GM18519 (cell line): ENCODE results near the gene SLC6A3.
"Not testable (repeated sequence)": the region's sequence is repeated elsewhere in the genome, so short reads cannot be mapped to it uniquely, and the experiment has no call there.

Source experiments
- ATAC-seq: cut with Tn5 transposase; IDR thresholded peaks from one replicate; pipeline ENCODE4 v1.9.1; 2021; ENCODE audit warnings: mild to moderate bottlenecking, moderate library complexity; ENCODE audit not compliant: unreplicated experiment, low FRiP score

Gene SLC6A3

DNA sequence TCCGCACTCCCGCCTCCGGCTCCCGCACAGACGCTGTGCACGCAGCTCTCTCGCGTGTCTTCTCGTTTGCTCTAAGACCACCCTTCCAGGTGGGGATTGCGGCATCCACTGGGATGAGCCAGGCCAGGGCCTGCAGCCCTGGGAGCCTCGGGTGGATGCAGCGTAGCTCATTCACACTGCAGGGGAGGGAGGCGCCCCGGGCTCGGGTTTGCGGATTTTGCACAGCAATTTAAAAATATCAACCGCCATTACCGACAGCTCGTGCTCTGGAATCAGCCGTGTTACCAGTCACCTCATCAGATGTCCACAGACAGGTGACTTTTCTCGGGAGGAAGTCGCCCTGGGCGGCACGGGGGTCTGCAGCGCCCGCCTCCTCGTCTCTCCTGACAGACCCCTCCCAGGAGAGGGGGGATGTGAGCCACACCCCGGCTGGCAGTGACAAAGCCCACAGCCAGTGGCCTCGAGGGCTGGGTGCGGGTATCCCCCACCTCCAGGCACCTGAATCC, 20.8 kb upstream of the SLC6A3 start:
- no peak for ATAC-seq

GRCh38 chr5:1465117-1465516, 19.9 kb upstream of the SLC6A3 start:
- no peak for ATAC-seq

DNA sequence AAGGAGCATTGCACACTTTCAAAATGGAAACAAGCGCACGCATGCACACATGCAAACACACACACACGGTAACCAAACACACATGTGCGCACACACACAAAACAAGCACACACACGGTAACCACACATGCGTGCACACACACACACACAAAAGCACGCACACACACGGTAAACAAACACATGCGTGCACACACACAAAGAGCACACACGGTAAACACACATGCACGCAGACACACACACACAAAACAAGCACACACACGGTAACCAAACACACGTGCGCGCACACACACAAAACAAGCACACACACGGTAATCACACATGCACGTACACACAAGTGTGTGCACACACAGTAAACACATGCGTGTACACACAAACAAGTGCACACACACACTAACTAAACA, 19.3 kb upstream of the SLC6A3 start:
- ATAC-seq = no peak

DNA sequence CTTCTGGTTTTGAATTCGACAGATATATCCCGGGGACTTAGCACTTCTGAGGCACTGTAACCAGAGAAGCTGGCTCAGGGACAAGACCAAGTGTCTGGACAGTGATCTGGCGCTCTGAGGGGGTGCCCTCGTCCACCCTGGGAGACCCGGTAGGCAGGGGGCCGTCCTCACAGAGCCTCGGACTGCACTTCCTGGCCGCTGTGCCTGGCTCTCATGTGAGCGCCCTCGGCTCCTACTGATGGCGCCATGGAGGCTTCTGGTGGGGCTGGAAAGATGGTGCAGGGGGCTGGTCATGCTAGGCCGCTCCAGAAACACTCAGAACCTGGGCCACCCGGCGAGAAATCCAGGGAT, 18.8 kb upstream of the SLC6A3 start:
- ATAC-seq = no peak

- no peak for ATAC-seq
Measured at GRCh38 chr5:1463326-1464095, 18.3 kb upstream of the SLC6A3 start.

DNA sequence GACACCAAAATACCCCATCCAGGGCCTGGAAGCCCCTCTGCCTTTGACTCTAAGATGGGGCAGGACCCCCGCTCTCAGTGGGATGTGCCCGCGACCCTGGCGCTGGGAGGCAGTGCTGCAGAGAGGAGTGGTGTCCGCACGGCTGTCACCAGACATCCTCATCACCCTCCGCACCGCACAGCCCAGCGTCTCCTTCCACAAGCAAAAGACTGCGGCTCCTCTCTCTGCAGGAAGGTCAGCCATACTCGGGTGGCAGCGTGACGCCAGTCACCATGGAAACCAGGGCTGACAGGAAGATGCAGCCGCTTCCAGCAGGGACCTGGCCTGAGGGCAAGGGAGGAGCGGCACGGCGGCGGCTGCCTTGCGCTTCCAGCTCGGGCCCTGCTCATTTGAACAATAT, 17.1 kb upstream of the SLC6A3 start:
- no peak for ATAC-seq

GRCh38 chr5:1461396-1461795, 16.2 kb upstream of the SLC6A3 start:
- ATAC-seq = no peak

DNA sequence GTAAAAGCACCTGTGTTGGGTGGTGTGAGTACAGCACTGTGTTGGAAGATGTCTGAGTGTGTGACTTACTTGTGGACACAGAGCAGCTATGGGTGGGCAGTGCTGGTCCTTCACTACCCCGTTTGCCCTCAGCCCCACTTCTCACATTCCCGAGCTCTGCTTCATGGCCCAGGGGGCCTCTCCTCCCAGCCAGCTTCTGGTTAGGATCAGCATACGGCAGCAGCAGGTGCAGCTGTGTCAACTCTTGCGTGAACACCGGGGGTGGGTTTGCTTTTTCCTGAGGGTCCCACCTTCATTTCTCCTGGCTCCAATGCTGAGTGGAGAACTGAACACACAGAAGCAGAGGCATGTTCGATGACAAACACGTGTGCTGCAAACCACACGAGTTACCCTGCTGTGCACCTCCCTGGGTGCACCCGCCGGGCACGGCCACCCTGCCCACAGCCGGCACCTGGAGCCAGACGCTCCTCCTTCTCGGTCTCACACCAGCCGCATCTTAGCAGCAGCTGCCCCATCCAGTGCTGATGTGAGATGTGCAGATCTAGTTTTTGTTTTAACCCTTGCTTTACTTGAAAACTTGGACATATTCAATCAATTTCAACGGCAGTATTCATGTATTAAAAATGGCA, 14.9 kb upstream of the SLC6A3 start:
- no peak for ATAC-seq

DNA sequence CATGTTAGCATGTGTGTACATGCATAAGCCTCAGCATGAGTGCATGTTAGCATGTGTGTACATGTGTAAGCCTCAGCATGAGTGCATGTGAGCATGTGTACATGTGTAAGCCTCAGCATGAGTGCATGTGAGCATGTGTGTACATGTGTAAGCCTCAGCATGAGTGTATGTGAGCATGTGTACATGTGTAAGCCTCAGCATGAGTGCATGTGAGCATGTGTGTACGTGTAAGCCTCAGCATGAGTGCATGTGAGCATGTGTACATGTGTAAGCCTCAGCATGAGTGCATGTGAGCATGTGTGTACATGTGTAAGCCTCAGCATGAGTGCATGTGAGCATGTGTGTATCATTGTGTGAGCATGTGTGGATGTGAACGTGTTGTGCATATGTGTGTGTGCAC, 14.2 kb upstream of the SLC6A3 start:
- not testable (repeated sequence) for ATAC-seq

DNA sequence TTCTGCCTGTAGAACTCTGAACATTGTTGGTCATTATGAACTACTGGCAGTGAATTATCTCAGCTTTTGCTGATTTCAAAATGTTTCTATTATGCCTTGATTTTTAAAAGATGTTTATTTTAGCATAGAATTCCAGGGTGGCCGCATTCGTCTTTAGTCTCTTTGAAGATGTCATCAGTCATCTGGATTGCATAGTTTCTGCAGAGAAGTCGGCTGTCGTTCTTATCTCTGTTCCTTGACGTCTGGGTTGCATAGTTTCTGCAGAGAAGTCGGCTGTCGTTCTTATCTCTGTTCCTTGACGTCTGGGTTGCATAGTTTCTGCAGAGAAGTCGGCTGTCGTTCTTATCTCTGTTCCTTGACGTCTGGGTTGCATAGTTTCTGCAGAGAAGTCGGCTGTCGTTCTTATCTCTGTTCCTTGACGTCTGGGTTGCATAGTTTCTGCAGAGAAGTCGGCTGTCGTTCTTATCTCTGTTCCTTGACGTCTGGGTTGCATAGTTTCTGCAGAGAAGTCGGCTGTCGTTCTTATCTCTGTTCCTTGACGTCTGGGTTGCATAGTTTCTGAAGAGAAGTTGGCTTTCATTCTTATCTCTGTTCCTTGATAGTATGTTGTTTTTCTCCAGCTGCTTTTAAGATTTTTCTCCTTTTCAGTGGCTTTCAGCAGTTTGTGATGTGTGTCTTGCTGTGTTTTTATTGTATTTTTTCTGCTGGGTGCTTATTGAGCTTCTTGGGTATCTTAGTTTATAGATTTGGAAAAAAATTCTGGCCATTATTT, 11.1 kb upstream of the SLC6A3 start:
- not testable (repeated sequence) for ATAC-seq

GRCh38 chr5:1453613-1454012, 8.4 kb upstream of the SLC6A3 start:
- ATAC-seq = no peak

DNA sequence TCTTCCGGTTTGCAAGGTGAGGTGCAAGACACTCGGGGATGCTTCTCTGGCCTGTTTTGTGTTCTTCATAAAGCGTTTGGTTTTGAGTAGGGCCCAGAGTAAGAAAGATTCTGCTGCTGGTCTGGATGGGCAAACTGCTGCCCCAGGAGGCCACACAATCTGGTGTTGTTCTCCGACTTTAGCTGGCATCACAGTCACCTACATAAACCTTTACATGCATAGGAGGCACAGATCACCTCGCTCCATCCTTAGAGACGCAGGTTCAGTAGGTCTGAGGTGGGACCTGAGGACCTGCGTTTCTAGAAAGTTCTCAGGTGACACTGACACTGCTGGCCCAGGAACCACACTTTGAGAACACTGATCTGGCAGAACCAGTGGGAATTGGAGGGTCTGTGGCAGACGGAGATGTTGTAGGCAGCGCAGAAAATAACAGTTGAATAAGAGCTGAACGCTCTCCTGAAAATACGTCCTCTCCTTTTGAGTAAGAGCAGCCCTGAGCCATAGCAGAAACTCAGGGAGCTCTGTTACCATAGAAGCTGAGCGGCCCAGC, 3.9 kb upstream of the SLC6A3 start:
- no peak for ATAC-seq

GRCh38 chr5:1448511-1449011, 3.3 kb upstream of the SLC6A3 start:
- ATAC-seq = no peak

DNA sequence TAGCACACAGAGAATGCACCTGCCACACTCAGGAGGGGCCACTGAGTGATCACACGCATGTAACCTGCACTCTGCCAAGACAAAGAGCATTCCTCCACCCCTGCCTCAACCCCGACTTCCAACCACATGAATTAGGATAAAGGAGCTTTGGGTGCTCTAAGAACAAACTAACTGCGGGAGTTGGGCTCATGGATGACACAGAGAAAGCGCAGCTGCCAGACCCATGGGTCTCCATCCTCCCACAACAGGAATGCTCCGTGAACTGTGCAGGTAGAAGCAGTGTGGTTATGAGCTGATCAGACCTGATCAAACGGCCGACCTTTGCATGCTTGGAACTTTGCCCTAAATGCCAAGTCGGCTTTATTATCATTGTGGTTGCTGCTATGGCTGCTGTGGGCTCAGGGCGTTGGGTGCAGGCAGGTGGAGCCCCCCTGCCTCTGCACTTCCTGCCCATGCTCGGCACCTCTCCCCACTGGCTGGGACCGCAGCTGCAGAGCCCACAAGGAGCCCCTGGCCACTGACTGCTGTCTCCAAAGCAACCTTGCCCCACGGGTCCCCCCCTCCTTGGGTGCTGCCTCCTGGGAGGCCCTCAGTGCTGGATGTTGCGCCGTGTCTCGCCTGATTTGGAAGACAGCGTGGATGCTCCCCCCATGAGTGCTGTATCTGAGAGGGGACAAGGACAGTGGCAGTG, 2.6 kb upstream of the SLC6A3 start:
- ATAC-seq = no peak

DNA sequence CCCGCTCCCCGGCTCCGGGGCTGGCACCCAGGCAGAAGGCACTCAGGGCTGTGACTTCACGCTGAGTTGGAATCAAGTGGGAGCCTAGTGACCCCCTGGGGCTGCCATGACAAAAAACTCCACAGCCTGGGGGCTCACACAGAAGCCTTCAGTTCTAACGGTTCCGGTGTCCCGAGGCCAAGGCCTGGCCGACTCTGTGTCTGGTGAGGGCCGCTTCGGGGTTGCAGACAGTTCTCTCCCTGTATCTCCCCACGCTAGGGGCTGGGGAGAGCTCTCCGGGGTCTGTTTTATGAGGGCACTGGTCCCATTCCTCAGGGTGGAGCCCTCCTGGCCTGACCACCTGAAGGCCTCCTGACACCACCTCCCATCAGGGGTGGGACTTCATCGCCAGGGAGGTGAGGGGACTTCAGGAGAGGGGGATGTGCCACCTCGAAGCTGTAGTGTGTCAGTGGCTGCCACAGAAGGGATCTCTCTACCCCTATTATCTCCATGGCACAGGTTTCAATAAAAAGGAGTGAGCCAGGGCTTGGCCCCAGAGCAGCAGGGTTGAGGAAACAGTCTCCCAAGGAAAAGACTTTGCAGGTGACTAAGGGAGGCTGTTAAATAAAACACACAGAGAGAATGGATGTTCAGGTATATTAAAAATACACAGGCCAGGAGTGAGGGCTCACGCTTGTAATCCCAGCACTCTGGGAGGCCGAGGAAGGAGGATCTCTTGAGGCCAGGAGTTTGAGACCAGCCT, 1.5 kb upstream of the SLC6A3 start:
- ATAC-seq = no peak

DNA sequence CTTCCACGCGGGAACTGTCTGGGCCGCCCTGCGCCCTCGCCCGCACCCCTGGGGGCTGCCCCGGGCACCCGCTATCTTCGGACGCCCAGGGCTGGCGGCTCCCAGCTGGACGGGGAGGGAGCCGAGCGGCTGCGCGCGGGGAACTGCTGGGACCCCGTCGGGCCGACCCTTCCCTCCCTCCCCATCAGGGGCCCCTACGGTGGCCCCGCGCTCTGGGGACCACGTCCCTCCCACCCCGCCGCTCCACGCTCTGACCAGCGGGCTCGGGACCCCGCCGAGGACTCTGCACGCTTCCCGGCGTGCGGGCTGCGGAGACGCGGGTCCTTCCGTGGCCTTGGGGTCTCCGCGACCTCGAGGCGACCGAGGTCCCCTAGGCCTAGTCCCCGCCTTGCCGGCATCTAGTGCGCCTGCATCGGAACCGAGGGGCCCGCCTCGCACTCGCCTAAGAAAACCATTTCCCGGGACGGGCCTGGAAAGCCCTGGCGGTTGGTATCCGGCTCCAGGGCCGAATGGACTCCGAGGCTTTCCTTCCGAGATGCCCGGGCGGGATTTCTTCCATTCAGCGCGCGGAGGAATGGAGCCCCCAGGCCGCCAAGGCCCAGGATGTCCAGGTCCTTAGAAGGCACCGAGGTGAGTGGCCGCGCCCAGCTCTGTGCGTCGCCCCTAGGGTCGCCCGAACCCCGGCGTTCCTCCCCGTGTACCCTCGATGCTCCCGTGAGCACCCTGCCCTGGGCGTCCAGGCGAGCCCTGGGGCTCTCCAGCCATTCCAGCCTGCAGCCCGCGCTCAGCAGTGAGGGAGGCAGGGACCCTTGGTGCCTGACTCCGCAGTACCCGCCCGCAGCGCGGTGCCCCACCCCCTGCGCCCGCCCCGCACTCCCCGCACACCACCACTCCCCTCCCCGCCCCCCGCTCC, 705 bp upstream of the SLC6A3 start:
- ATAC-seq = no peak

- no peak for ATAC-seq
Measured at GRCh38 chr5:1444361-1445189, 665 bp downstream of the SLC6A3 start.

DNA sequence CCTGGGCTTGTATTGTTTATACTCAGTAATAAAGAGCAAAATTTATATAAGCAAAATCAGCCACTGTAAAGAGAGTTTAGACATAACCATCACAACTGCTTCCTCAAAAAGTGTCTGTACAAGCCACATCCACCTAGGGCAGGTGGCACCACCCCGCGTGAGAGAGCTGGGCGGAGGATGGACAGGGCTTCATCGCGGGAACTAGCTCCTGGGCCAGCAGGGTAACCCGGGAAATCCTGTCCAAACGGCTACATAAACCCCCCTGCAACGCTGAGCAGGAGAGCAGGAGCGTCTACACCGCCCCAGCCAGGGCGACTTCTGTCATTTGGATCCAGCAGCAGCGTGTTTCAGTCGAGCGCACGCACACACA, 1.3 kb downstream of the SLC6A3 start:
- ATAC-seq = no peak
